HepG2 (cell line): Measurements from ENCODE around the gene NDUFB6. TPM values are rescaled to one million over a fixed set of nuclear protein-coding genes. Genes with fewer than 3 reads are reported as not detected.
A peak's percentile ranks its signal among the peaks of the same experiment; 100 is the strongest.

ENCODE experiments used
- CEBPZ ChIP-seq: IDR thresholded peaks from 2 replicates; pipeline ENCODE4 v1.6.1; 2012; ENCODE audit warnings: low read length, improper control_type of control experiment
- FUBP1 ChIP-seq: sonication (generic); formaldehyde crosslinking; IDR thresholded peaks from 2 replicates; pipeline ENCODE4 v1.5.1; 2020; ENCODE audit warnings: missing genetic modification reagents, mild to moderate bottlenecking, borderline replicate concordance
- KAT2B ChIP-seq: fragments of 150-350 bp; IDR thresholded peaks from 2 replicates; pipeline ENCODE4 v1.6.1; 2014; ENCODE audit warnings: low read depth, low read length, borderline replicate concordance
- KDM5B ChIP-seq: sonication (generic); formaldehyde crosslinking; IDR thresholded peaks from 2 replicates; pipeline ENCODE4 v1.4.0; 2020; ENCODE audit warnings: missing genetic modification reagents, mild to moderate bottlenecking, borderline replicate concordance
- KLF13 ChIP-seq: sonication (generic); formaldehyde crosslinking; IDR thresholded peaks from 2 replicates; pipeline ENCODE4 v1.4.0; 2020; ENCODE audit warnings: mild to moderate bottlenecking, missing genetic modification reagents
- RFX3 ChIP-seq: IDR thresholded peaks from 2 replicates; pipeline ENCODE4 v1.6.1; 2016; ENCODE audit warnings: missing biosample characterization, missing genetic modification reagents
- SKI ChIP-seq: fragments of 450-650 bp; IDR thresholded peaks from one replicate; pipeline ENCODE4 v1.6.1; 2018; ENCODE audit warnings: mild to moderate bottlenecking; ENCODE audit not compliant: partially characterized antibody
- SNAPC4 ChIP-seq: sonication (generic); formaldehyde crosslinking; IDR thresholded peaks from 2 replicates; pipeline ENCODE4 v1.4.0; 2020; ENCODE audit warnings: mild to moderate bottlenecking, missing genetic modification reagents
- ZBTB21 ChIP-seq: sonication (generic); formaldehyde crosslinking; IDR thresholded peaks from 2 replicates; pipeline ENCODE4 v1.4.0; 2020; ENCODE audit warnings: missing genetic modification reagents
- ZFP41 ChIP-seq: sonication (generic); formaldehyde crosslinking; IDR thresholded peaks from 2 replicates; pipeline ENCODE4 v1.4.0; 2020; ENCODE audit warnings: mild to moderate bottlenecking, missing genetic modification reagents, borderline replicate concordance
- ZNF24 ChIP-seq: fragments of 450-650 bp; IDR thresholded peaks from 2 replicates; pipeline ENCODE4 v1.6.1; 2017; ENCODE audit warnings: antibody characterized with exemption, mild to moderate bottlenecking
- ZNF326 ChIP-seq: sonication (generic); formaldehyde crosslinking; IDR thresholded peaks from 2 replicates; pipeline ENCODE4 v1.4.0; 2020; ENCODE audit warnings: missing genetic modification reagents, borderline replicate concordance
- ZNF790 ChIP-seq: sonication (generic); formaldehyde crosslinking; IDR thresholded peaks from 2 replicates; pipeline ENCODE4 v1.8.0; 2022; ENCODE audit warnings: missing genetic modification reagents, mild to moderate bottlenecking, borderline replicate concordance
- ZNF83 ChIP-seq: sonication (generic); formaldehyde crosslinking; IDR thresholded peaks from 2 replicates; pipeline ENCODE4 v1.4.0; 2020; ENCODE audit warnings: missing genetic modification reagents, mild to moderate bottlenecking, borderline replicate concordance
- ZSCAN29 ChIP-seq: sonication (generic); formaldehyde crosslinking; conservative IDR thresholded peaks from 2 replicates; pipeline ENCODE4 v1.4.0; 2020; ENCODE audit warnings: mild to moderate bottlenecking, missing genetic modification reagents
- polyA plus RNA-seq, 8 experiments: library from polyadenylated mRNA; depleted of rRNA in 3 of 8; stranded (reverse) in 7 of 8; unstranded in 1 of 8; fragments of >200 nt; fragmentation: Illumina TruSeq in 4 of 8; extraction: Trizol in 4 of 8; gene quantifications; 2 replicates each; pipeline versions ENCODE4 v1.2.1 to v1.2.3, GENCODE V29; 2011 to 2016; ENCODE audit warnings: low read depth in 4 of 8, missing spikeins in 1 of 8, mixed read lengths in 1 of 8; ENCODE audit not compliant: insufficient read depth in 1 of 8
- total RNA-seq, 5 experiments: library from RNA; depleted of rRNA; stranded (reverse); fragments of >200 nt; fragmentation: Illumina TruSeq; extraction: Trizol; gene quantifications; 2 replicates each; pipeline ENCODE4 v1.2.3, GENCODE V29; 2016; ENCODE audit warnings: low read depth in 1 of 5

NDUFB6 gene
- total and polyA plus RNA-seq, 2 of the 13 experiments (the other 11 are each of a cell fraction or from before 2014, with no cell fraction given), result 31.2 to 81.9 TPM

DNA sequence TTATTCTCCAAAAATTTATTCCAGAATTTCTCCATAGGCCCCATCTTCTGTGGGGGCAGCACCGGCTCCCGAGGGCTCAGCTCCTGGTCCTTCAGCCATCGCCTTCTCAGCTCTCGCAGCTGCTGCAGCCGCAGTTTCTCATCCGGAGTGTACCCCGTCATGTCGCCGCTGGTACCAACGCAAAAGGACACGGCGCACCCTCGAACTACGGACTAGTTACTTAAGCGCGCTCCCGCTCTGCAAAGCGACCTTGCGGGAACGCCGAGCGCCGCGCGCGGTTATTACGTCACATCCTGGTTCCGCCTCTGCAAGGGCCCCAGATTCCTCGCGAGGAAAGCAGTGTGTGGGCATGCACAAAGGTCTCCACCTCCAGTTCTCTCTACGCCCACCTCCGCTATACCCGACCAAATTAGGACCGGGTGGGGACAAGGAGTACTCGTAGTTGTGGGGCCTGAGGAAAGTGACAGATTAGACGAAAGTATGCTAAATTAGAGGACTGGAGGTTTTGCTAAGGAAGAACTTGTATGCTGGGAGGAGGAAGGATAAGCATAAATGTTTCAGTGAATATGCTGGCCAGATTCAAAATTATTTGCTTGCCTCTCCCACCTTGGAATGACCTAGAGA lies at the start of gene NDUFB6 (continued):
- TF ChIP-seq CEBPZ, result no peak
- TF ChIP-seq SKI, result no peak
- TF ChIP-seq ZNF790 (CRISPR knock-in tag), result no peak
- TF ChIP-seq RFX3 (CRISPR knock-in tag), result no peak
- TF ChIP-seq ZBTB21 (CRISPR knock-in tag), result peak; percentile 75
- TF ChIP-seq KAT2B, result no peak
- no peak for TF ChIP-seq SNAPC4 (CRISPR knock-in tag)
- TF ChIP-seq ZNF24, result no peak
- TF ChIP-seq ZNF326 (CRISPR knock-in tag), result no peak
- peak; percentile 62; the same call in 1 of the 2 replicates for TF ChIP-seq KDM5B (CRISPR knock-in tag)
- TF ChIP-seq KLF13, result no peak
- peak; percentile 74; the same call in 1 of the 2 replicates for TF ChIP-seq ZSCAN29 (CRISPR knock-in tag)
- TF ChIP-seq FUBP1 (CRISPR knock-in tag), result no peak
- TF ChIP-seq ZNF83 (CRISPR knock-in tag), result no peak
- TF ChIP-seq ZFP41 (CRISPR knock-in tag), result no peak
